ENCODE measurements around the gene DNAJC18. TPM values are rescaled to one million over a fixed set of nuclear protein-coding genes. Genes with fewer than 3 reads are reported as not detected.
"Not testable (repeated sequence)": the region's sequence is repeated elsewhere in the genome, so short reads cannot be mapped to it uniquely, and the experiment has no call there.

The DNAJC18 gene
- total and polyA plus RNA-seq, 2 experiments from 2014 or later, result 13.4 to 18.9 TPM

DNA sequence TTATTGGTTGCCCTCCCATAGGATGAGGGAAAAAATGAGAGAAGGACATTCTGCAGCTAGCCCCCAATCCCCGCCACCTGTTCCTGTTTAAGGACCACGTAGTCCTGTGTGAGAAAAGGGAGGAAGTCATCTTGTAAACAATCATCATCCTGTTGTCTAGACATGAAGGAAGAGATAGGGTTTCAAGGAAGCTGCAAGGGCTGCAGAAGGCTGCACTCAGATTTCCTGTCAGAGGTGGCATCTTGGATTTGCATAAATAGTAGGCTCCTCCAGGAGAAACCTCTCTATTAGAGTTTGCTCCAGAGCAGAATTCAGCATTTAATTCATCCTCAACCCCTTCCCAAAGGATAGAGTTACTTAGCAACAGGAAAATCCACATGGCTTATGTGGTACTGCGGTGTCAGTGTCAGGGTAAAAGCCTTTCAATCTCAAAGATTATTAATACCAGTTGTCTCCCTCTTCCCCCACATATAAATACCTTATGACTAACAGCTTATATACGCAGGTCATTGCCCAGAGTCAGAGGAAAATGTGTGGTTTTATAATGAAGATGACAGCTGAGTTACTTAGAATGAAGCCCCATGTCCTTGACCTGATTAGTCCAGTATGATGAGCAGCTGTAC lies 4.6 kb upstream of the DNAJC18 start:
- Histone ChIP-seq H3K4me2 (no peak overlapping the region), H3K4me1 (ENCODE audit: insufficient read depth) (peaks cover 10% of the 10 kb centered on the region; the same call in 1 of the 2 replicates), H3K36me3 (ENCODE audit: insufficient read depth) (no peaks in the 10 kb centered on the region), H2AFZ (0 out of 2 replicates have a peak overlapping the region, but pooled peaks have one; percentile 43), H3K4me3 (no peak overlapping the region), H4K20me1 (replicated peaks; ENCODE audit: insufficient read depth) (no peaks in the 10 kb centered on the region), H3K27ac (ENCODE audit: low read depth) (no peak overlapping the region), H3F3A (replicated peaks; ENCODE audit: low read depth) (no peaks in the 10 kb centered on the region), H3K79me2 (replicated peaks; ENCODE audit: insufficient read depth) (no peaks in the 10 kb centered on the region), H3K9me2 (ENCODE audit: insufficient read depth) (no peaks in the 10 kb centered on the region), H3K27me3 (ENCODE audit: insufficient read depth) (no peaks in the 10 kb centered on the region)
- Mint-ChIP-seq H3K36me3 (ENCODE audit: low read depth) (no peaks in the 10 kb centered on the region), H3K27me3 (ENCODE audit: insufficient read depth, low read depth, poor library complexity) (peaks cover 10% of the 10 kb centered on the region), H3K27ac (no peak overlapping the region), H3K9me3 (no peaks in the 10 kb centered on the region), H3K4me1 (peaks cover 13% of the 10 kb centered on the region), H3K4me3 (no peak overlapping the region)
- ATAC-seq (no peak), DNase-seq (ENCODE audit: low spot score) (no peak)
- TF ChIP-seq, protein P1, sequence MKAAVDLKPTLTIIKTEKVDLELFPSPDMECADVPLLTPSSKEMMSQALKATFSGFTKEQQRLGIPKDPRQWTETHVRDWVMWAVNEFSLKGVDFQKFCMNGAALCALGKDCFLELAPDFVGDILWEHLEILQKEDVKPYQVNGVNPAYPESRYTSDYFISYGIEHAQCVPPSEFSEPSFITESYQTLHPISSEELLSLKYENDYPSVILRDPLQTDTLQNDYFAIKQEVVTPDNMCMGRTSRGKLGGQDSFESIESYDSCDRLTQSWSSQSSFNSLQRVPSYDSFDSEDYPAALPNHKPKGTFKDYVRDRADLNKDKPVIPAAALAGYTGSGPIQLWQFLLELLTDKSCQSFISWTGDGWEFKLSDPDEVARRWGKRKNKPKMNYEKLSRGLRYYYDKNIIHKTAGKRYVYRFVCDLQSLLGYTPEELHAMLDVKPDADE (IDR thresholded peaks at IDR 0.05), result no peak
- no peak for TF ChIP-seq ZNF114 (CRISPR knock-in tag; IDR thresholded peaks at IDR 0.05)

DNA sequence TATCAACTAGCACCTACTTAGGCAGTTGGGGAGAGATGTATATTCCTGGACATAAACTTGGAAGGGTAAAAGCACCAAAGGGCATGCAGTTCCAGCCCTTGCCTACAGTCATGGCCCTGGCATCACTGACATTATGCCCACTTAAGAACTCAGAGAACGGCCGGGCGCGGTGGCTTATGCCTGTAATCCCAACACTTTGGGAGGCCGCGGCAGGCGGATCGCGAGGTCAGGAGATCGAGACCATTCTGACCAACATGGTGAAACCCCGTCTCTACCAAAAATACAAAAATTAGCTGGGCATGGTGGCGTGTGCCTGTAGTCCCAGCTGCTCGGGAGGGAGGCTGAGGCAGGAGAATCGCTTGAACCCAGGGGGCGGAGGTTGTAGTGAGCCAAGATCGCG lies 1.1 kb upstream of the DNAJC18 start:
- H3K36me3 Mint-ChIP-seq (ENCODE audit: low read depth); H3K4me2 ChIP-seq; DNase-seq (ENCODE audit: low spot score); H3K4me3 ChIP-seq; H3K27me3 ChIP-seq (ENCODE audit: insufficient read depth); H3K4me3 Mint-ChIP-seq; ATAC-seq; H3K27ac Mint-ChIP-seq; H3K27ac ChIP-seq (ENCODE audit: low read depth); H3K36me3 ChIP-seq (ENCODE audit: insufficient read depth); H4K20me1 ChIP-seq (replicated peaks; ENCODE audit: insufficient read depth); H3K79me2 ChIP-seq (replicated peaks; ENCODE audit: insufficient read depth); H3K9me3 Mint-ChIP-seq; H3K9me2 ChIP-seq (ENCODE audit: insufficient read depth); H3K27me3 Mint-ChIP-seq (ENCODE audit: insufficient read depth, low read depth, poor library complexity); H3F3A ChIP-seq (replicated peaks; ENCODE audit: low read depth); H2AFZ ChIP-seq: not testable (repeated sequence)
- peaks cover 20% of the 10 kb centered on the region for H3K4me1 ChIP-seq (ENCODE audit: insufficient read depth)
- H3K4me1 Mint-ChIP-seq, result peaks cover 16% of the 10 kb centered on the region

DNA sequence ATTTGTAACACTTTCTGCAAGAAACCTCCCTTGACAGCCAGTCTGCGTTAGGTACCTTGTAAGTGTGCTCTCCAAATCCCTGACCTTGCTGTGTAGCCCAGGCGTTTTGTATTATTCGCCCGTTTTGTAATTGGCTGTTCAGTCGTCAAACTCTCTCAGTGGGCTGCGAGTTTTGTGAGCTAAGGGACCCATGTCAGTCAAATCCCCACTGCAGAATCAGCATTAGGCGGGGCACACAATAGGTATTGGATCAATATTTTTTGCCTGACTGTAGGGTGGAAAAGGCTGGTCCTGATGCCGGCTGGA lies 665 bp downstream of the DNAJC18 start:
- Histone ChIP-seq H3K4me3 (peak overlapping the region; percentile 89), H3K36me3 (ENCODE audit: insufficient read depth) (peaks cover 10% of the 10 kb centered on the region), H3K79me2 (replicated peaks; ENCODE audit: insufficient read depth) (no peaks in the 10 kb centered on the region), H3K4me1 (ENCODE audit: insufficient read depth) (peaks cover 15% of the 10 kb centered on the region), H3K4me2 (peak overlapping the region; percentile 91), H3F3A (replicated peaks; ENCODE audit: low read depth) (0 out of 2 replicates have a peak, but pooled peaks cover 10% of the 10 kb centered on the region), H4K20me1 (replicated peaks; ENCODE audit: insufficient read depth) (no peaks in the 10 kb centered on the region), H2AFZ (0 out of 2 replicates have a peak overlapping the region, but pooled peaks have one; percentile 3), H3K27ac (ENCODE audit: low read depth) (no peak overlapping the region; the same call in 1 of the 2 replicates), H3K27me3 (ENCODE audit: insufficient read depth) (no peaks in the 10 kb centered on the region), H3K9me2 (ENCODE audit: insufficient read depth) (no peaks in the 10 kb centered on the region)
- H3K4me1 Mint-ChIP-seq, result peaks cover 14% of the 10 kb centered on the region
- no peaks in the 10 kb centered on the region for H3K9me3 Mint-ChIP-seq
- DNase-seq (ENCODE audit: low spot score) (no peak), ATAC-seq (no peak)
- peaks cover 12% of the 10 kb centered on the region; the same call in 2 of the 3 replicates for H3K36me3 Mint-ChIP-seq (ENCODE audit: low read depth)
- H3K27ac Mint-ChIP-seq, result no peak overlapping the region
- H3K4me3 Mint-ChIP-seq, result peak overlapping the region; percentile 96
- H3K27me3 Mint-ChIP-seq (ENCODE audit: insufficient read depth, low read depth, poor library complexity), result peaks cover 6% of the 10 kb centered on the region
- TF ChIP-seq ZNF114 (CRISPR knock-in tag; IDR thresholded peaks at IDR 0.05) (no peak), POLR2AphosphoS5 (IDR thresholded peaks at IDR 0.05; ENCODE audit: low read depth) (no peak), JUNB (IDR thresholded peaks at IDR 0.05; ENCODE audit: unreplicated experiment) (no peak), ZNF331 (CRISPR knock-in tag; IDR thresholded peaks at IDR 0.05; ENCODE audit: low read depth) (no peak), EZH2 (IDR thresholded peaks at IDR 0.05; ENCODE audit: low read depth, unreplicated experiment) (no peak), CREB1 (CRISPR knock-in tag; IDR thresholded peaks at IDR 0.05; ENCODE audit: low read depth) (no peak)
- TF ChIP-seq, protein P1 (IDR thresholded peaks at IDR 0.05), result no peak
- TF ChIP-seq, protein P2, sequence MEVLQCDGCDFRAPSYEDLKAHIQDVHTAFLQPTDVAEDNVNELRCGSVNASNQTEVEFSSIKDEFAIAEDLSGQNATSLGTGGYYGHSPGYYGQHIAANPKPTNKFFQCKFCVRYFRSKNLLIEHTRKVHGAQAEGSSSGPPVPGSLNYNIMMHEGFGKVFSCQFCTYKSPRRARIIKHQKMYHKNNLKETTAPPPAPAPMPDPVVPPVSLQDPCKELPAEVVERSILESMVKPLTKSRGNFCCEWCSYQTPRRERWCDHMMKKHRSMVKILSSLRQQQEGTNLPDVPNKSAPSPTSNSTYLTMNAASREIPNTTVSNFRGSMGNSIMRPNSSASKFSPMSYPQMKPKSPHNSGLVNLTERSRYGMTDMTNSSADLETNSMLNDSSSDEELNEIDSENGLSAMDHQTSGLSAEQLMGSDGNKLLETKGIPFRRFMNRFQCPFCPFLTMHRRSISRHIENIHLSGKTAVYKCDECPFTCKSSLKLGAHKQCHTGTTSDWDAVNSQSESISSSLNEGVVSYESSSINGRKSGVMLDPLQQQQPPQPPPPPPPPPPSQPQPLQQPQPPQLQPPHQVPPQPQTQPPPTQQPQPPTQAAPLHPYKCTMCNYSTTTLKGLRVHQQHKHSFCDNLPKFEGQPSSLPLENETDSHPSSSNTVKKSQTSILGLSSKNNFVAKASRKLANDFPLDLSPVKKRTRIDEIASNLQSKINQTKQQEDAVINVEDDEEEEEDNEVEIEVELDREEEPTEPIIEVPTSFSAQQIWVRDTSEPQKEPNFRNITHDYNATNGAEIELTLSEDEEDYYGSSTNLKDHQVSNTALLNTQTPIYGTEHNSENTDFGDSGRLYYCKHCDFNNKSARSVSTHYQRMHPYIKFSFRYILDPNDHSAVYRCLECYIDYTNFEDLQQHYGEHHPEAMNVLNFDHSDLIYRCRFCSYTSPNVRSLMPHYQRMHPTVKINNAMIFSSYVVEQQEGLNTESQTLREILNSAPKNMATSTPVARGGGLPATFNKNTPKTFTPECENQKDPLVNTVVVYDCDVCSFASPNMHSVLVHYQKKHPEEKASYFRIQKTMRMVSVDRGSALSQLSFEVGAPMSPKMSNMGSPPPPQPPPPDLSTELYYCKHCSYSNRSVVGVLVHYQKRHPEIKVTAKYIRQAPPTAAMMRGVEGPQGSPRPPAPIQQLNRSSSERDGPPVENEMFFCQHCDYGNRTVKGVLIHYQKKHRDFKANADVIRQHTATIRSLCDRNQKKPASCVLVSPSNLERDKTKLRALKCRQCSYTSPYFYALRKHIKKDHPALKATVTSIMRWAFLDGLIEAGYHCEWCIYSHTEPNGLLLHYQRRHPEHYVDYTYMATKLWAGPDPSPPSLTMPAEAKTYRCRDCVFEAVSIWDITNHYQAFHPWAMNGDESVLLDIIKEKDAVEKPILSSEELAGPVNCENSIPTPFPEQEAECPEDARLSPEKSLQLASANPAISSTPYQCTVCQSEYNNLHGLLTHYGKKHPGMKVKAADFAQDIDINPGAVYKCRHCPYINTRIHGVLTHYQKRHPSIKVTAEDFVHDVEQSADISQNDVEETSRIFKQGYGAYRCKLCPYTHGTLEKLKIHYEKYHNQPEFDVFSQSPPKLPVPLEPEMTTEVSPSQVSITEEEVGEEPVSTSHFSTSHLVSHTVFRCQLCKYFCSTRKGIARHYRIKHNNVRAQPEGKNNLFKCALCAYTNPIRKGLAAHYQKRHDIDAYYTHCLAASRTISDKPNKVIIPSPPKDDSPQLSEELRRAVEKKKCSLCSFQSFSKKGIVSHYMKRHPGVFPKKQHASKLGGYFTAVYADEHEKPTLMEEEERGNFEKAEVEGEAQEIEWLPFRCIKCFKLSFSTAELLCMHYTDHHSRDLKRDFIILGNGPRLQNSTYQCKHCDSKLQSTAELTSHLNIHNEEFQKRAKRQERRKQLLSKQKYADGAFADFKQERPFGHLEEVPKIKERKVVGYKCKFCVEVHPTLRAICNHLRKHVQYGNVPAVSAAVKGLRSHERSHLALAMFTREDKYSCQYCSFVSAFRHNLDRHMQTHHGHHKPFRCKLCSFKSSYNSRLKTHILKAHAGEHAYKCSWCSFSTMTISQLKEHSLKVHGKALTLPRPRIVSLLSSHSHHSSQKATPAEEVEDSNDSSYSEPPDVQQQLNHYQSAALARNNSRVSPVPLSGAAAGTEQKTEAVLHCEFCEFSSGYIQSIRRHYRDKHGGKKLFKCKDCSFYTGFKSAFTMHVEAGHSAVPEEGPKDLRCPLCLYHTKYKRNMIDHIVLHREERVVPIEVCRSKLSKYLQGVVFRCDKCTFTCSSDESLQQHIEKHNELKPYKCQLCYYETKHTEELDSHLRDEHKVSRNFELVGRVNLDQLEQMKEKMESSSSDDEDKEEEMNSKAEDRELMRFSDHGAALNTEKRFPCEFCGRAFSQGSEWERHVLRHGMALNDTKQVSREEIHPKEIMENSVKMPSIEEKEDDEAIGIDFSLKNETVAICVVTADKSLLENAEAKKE (CRISPR knock-in tag; IDR thresholded peaks at IDR 0.05), result no peak
